GM12878 (cell line): ENCODE results near the gene ANKRD50. TPM values are rescaled to one million over a fixed set of nuclear protein-coding genes. Genes with fewer than 3 reads are reported as not detected.

Experiments
- CREB1 ChIP-seq: IDR thresholded peaks from 2 replicates; pipeline ENCODE4 v1.6.1; 2012; ENCODE audit warnings: low read depth, mild to moderate bottlenecking, inconsistent platforms
- DPF2 ChIP-seq: fragments of 450-650 bp; IDR thresholded peaks from 2 replicates; pipeline ENCODE4 v1.6.1; 2017; ENCODE audit warnings: mild to moderate bottlenecking
- HDAC6 ChIP-seq: fragments of 200-600 bp; sonication (generic); IDR thresholded peaks from one replicate; pipeline ENCODE4 v1.8.0; 2017; ENCODE audit warnings: antibody characterized with exemption; ENCODE audit not compliant: unreplicated experiment
- NFYA ChIP-seq: IDR thresholded peaks from 2 replicates; pipeline ENCODE4 v1.6.1; 2011; ENCODE audit warnings: low read depth, mild to moderate bottlenecking, low read length, improper control_type of control experiment, borderline replicate concordance
- PML ChIP-seq: IDR thresholded peaks from 2 replicates; pipeline ENCODE4 v1.6.1; 2012; ENCODE audit warnings: low read length, inconsistent platforms
- RUNX3 ChIP-seq: IDR thresholded peaks from 2 replicates; pipeline ENCODE4 v1.6.1; 2012; ENCODE audit warnings: low read length, inconsistent platforms
- TAF1 ChIP-seq: IDR thresholded peaks from 2 replicates; pipeline ENCODE4 v1.6.1; 2011; ENCODE audit warnings: mild to moderate bottlenecking, low read depth, low read length, borderline replicate concordance
- WRNIP1 ChIP-seq: IDR thresholded peaks from 2 replicates; pipeline ENCODE4 v1.6.1; 2011; ENCODE audit warnings: low read depth, low read length, improper control_type of control experiment, borderline replicate concordance
- polyA plus RNA-seq, 11 experiments: library from polyadenylated mRNA; depleted of rRNA in 4 of 11; unstranded in 6 of 11; stranded (reverse) in 5 of 11; fragments of >200 nt; fragmentation: Nextera tagmentation in 4 of 11; fragmentation: Illumina TruSeq in 1 of 11; extraction: Ambion mirVana in 4 of 11; extraction: Trizol in 1 of 11; gene quantifications; 1 replicate in 1 of 11; 2 replicates in 10 of 11; pipeline versions ENCODE4 v1.2.1 to v1.2.3, GENCODE V29; 2011 to 2016; ENCODE audit warnings: inconsistent platforms in 2 of 11, missing spikeins in 2 of 11, low read depth in 1 of 11
- total RNA-seq, 4 experiments: library from RNA; depleted of rRNA in 3 of 4; stranded (reverse); fragments of >200 nt in 3 of 4; fragmentation: Illumina TruSeq in 1 of 4; extraction: Trizol in 1 of 4; gene quantifications; 2 replicates each; pipeline versions ENCODE4 v1.2.1 to v1.2.3, GENCODE V29; 2013 to 2021
- TF ChIP-seq, protein P1 (sequence below), 3 experiments: IDR thresholded peaks in 2 of 3; conservative IDR thresholded peaks in 1 of 3; 2 replicates each; pipeline ENCODE4 v1.5.1; 2011; ENCODE audit warnings: low read depth in 3 of 3, low read length in 3 of 3, mild to moderate bottlenecking in 3 of 3, control low read depth in 2 of 3, moderate library complexity in 2 of 3, inconsistent platforms in 1 of 3, mixed read lengths in 1 of 3; ENCODE audit not compliant: control insufficient read depth in 2 of 3, insufficient read depth in 1 of 3; ENCODE audit errors: extremely low read depth in 1 of 3
- TF ChIP-seq, protein P2 (sequence below): fragments of 450-650 bp; IDR thresholded peaks from 2 replicates; pipeline ENCODE4 v1.6.1; 2018; ENCODE audit warnings: mild to moderate bottlenecking, low read depth, moderate library complexity; ENCODE audit not compliant: partially characterized antibody
- TF ChIP-seq, protein P3 (sequence below): fragments of 450-650 bp; IDR thresholded peaks from 2 replicates; pipeline ENCODE4 v1.6.1; 2014; ENCODE audit warnings: mild to moderate bottlenecking

Gene ANKRD50
- total and polyA plus RNA-seq, 10 of the 15 experiments (the other 5 are each of a cell fraction or from before 2014, with no cell fraction given), result under 0.01 to 0.10 (median 0.03) TPM; not detected in 1

DNA sequence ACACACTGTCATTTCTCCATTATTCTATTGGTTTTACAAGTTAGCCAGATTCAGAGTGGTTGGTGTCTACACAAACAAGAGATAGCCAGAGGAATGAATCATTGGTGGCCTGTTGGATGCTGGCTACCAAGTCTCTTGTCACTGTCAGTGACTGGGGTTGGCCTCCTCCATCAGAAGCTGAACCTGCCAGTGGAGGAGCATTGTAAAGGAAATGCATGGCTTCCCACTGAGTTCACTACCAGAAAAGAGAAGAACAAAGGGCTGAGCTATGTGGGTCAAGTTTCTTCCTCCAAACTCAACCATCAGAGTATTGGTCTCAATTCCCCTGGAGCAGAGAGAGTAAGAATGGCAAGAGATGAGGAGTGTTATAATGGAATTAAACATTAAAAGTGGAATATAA, 26.5 kb upstream of the ANKRD50 start (continued):
- TF ChIP-seq, protein P1, sequence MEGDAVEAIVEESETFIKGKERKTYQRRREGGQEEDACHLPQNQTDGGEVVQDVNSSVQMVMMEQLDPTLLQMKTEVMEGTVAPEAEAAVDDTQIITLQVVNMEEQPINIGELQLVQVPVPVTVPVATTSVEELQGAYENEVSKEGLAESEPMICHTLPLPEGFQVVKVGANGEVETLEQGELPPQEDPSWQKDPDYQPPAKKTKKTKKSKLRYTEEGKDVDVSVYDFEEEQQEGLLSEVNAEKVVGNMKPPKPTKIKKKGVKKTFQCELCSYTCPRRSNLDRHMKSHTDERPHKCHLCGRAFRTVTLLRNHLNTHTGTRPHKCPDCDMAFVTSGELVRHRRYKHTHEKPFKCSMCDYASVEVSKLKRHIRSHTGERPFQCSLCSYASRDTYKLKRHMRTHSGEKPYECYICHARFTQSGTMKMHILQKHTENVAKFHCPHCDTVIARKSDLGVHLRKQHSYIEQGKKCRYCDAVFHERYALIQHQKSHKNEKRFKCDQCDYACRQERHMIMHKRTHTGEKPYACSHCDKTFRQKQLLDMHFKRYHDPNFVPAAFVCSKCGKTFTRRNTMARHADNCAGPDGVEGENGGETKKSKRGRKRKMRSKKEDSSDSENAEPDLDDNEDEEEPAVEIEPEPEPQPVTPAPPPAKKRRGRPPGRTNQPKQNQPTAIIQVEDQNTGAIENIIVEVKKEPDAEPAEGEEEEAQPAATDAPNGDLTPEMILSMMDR (IDR thresholded peaks at IDR 0.05 in 2 of 3, conservative IDR thresholded peaks at IDR 0.05 in 1 of 3; ENCODE audit: control insufficient read depth in 2 of 3, extremely low read depth in 1 of 3, insufficient read depth in 1 of 3, low read depth in 3 of 3, low read length in 3 of 3), result no peak
- TF ChIP-seq DPF2, result no peak
- no peak for TF ChIP-seq WRNIP1
- no peak for TF ChIP-seq RUNX3
- TF ChIP-seq HDAC6, result no peak
- no peak for TF ChIP-seq PML
- no peak for TF ChIP-seq TAF1
- no peak for TF ChIP-seq NFYA
- TF ChIP-seq, protein P2, sequence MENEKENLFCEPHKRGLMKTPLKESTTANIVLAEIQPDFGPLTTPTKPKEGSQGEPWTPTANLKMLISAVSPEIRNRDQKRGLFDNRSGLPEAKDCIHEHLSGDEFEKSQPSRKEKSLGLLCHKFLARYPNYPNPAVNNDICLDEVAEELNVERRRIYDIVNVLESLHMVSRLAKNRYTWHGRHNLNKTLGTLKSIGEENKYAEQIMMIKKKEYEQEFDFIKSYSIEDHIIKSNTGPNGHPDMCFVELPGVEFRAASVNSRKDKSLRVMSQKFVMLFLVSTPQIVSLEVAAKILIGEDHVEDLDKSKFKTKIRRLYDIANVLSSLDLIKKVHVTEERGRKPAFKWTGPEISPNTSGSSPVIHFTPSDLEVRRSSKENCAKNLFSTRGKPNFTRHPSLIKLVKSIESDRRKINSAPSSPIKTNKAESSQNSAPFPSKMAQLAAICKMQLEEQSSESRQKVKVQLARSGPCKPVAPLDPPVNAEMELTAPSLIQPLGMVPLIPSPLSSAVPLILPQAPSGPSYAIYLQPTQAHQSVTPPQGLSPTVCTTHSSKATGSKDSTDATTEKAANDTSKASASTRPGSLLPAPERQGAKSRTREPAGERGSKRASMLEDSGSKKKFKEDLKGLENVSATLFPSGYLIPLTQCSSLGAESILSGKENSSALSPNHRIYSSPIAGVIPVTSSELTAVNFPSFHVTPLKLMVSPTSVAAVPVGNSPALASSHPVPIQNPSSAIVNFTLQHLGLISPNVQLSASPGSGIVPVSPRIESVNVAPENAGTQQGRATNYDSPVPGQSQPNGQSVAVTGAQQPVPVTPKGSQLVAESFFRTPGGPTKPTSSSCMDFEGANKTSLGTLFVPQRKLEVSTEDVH, result no peak
- TF ChIP-seq, protein P3, sequence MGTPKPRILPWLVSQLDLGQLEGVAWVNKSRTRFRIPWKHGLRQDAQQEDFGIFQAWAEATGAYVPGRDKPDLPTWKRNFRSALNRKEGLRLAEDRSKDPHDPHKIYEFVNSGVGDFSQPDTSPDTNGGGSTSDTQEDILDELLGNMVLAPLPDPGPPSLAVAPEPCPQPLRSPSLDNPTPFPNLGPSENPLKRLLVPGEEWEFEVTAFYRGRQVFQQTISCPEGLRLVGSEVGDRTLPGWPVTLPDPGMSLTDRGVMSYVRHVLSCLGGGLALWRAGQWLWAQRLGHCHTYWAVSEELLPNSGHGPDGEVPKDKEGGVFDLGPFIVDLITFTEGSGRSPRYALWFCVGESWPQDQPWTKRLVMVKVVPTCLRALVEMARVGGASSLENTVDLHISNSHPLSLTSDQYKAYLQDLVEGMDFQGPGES, result no peak
- TF ChIP-seq CREB1, result no peak
